Measurements from ENCODE around the gene KIF1C.
A peak's percentile ranks its signal among the peaks of the same experiment; 100 is the strongest.

KIF1C gene

GRCh38 chr17:4997302-4998026 lies at the start of gene KIF1C, which contains the start of gene INCA1:
Gene KIF1C, plus strand, starts transcription at chr17:4997950. Its CDS starts 2,297 bp downstream, at chr17:5000247.
Gene INCA1, minus strand, starts transcription at chr17:4997522. Its CDS starts 3,085 bp downstream, at chr17:4994437.
- peak; percentile 85 to 86 for DNase-seq (ENCODE audit: low read depth in 2 of 2)

GRCh38 chr17:4948166-4948930 lies 49.4 kb upstream of the KIF1C start, which contains the start of gene PFN1:
Gene PFN1, minus strand, starts transcription at chr17:4948530. Its CDS starts 136 bp downstream, at chr17:4948394.
- DNase-seq (ENCODE audit: low read depth in 2 of 2), result peak; percentile 81 to 88

- DNase-seq (ENCODE audit: low read depth in 2 of 2), result peak; percentile 70 to 72
Measured at GRCh38 chr17:4948931-4949320, 48.8 kb upstream of the KIF1C start.

- peak; percentile 66 to 79 for DNase-seq (ENCODE audit: low read depth in 2 of 2)
Measured at GRCh38 chr17:4949321-4950074, 48.3 kb upstream of the KIF1C start.

GRCh38 chr17:4950075-4950745 lies 47.5 kb upstream of the KIF1C start:
- DNase-seq (ENCODE audit: low read depth in 2 of 2), result peak in 1 of 2 donors; percentile 27

GRCh38 chr17:4950746-4951204 lies 47.0 kb upstream of the KIF1C start, which contains the start of gene ENO3:
Gene ENO3, plus strand, starts transcription at chr17:4951119. Its CDS starts 711 bp downstream, at chr17:4951830.
- no peak for DNase-seq (ENCODE audit: low read depth in 2 of 2)

- DNase-seq (ENCODE audit: low read depth in 2 of 2), result no peak
Measured at GRCh38 chr17:4951486-4951885, 46.3 kb upstream of the KIF1C start.

- no peak for DNase-seq (ENCODE audit: low read depth in 2 of 2)
Measured at GRCh38 chr17:4953451-4953961, 44.2 kb upstream of the KIF1C start.

- DNase-seq (ENCODE audit: low read depth in 2 of 2), result no peak
Measured at GRCh38 chr17:4955091-4955490, 42.7 kb upstream of the KIF1C start.

- peak; percentile 26 to 29 for DNase-seq (ENCODE audit: low read depth in 2 of 2)
Measured at GRCh38 chr17:4956493-4957061, 41.2 kb upstream of the KIF1C start.

GRCh38 chr17:4958102-4958501 lies 39.6 kb upstream of the KIF1C start:
- DNase-seq (ENCODE audit: low read depth in 2 of 2), result no peak

GRCh38 chr17:4959261-4959965 lies 38.3 kb upstream of the KIF1C start:
- no peak for DNase-seq (ENCODE audit: low read depth in 2 of 2)

GRCh38 chr17:4960279-4960922 lies 37.3 kb upstream of the KIF1C start:
- DNase-seq (ENCODE audit: low read depth in 2 of 2), result no peak

- no peak for DNase-seq (ENCODE audit: low read depth in 2 of 2)
Measured at GRCh38 chr17:4965311-4965986, 32.3 kb upstream of the KIF1C start.

- peak; percentile 80 to 81 for DNase-seq (ENCODE audit: low read depth in 2 of 2)
Measured at GRCh38 chr17:4966844-4967538, 30.8 kb upstream of the KIF1C start.

GRCh38 chr17:4967539-4968485 lies 29.9 kb upstream of the KIF1C start, which contains the start of gene SPAG7:
Gene SPAG7, minus strand, starts transcription at chr17:4967817. Its CDS starts 13 bp downstream, at chr17:4967804.
- DNase-seq (ENCODE audit: low read depth in 2 of 2), result peak; percentile 90

GRCh38 chr17:4968486-4969046 lies 29.2 kb upstream of the KIF1C start:
- peak in 1 of 2 donors; percentile 34 for DNase-seq (ENCODE audit: low read depth in 2 of 2)
